ENCODE measurements around the gene RGCC. TPM values are rescaled to one million over a fixed set of nuclear protein-coding genes. Genes with fewer than 3 reads are reported as not detected.

The RGCC gene
- total RNA-seq, 1 donor from 2014 or later = not detected

GRCh38 chr13:41411522-41411921 lies 45.8 kb upstream of the RGCC start:
- Mint-ChIP-seq H3K4me1 (ENCODE audit: low read depth) (no peaks in the 10 kb centered on the region), H3K9me3 (ENCODE audit: low read depth) (no peaks in the 10 kb centered on the region), H3K4me3 (ENCODE audit: low read depth) (no peak overlapping the region), H3K36me3 (ENCODE audit: insufficient read depth) (no peaks in the 10 kb centered on the region), H3K27ac (no peak overlapping the region), H3K27me3 (peaks cover 7% of the 10 kb centered on the region)
- no peak for TF ChIP-seq CTCF (IDR thresholded peaks at IDR 0.05; ENCODE audit: unreplicated experiment)
- no peak for DNase-seq (ENCODE audit: low spot score, unreplicated experiment)

GRCh38 chr13:41413872-41414271 lies 43.5 kb upstream of the RGCC start:
- Mint-ChIP-seq H3K9me3 (ENCODE audit: low read depth) (peaks cover 3% of the 10 kb centered on the region), H3K4me3 (ENCODE audit: low read depth) (no peak overlapping the region), H3K27ac (no peak overlapping the region), H3K4me1 (ENCODE audit: low read depth) (no peaks in the 10 kb centered on the region), H3K36me3 (ENCODE audit: insufficient read depth) (no peaks in the 10 kb centered on the region), H3K27me3 (peaks cover 6% of the 10 kb centered on the region)
- no peak for TF ChIP-seq CTCF (IDR thresholded peaks at IDR 0.05; ENCODE audit: unreplicated experiment)
- no peak for DNase-seq (ENCODE audit: low spot score, unreplicated experiment)

GRCh38 chr13:41416276-41416675 lies 41.1 kb upstream of the RGCC start:
- TF ChIP-seq CTCF (IDR thresholded peaks at IDR 0.05; ENCODE audit: unreplicated experiment) = no peak
- Mint-ChIP-seq H3K4me3 (ENCODE audit: low read depth) (no peak overlapping the region), H3K27me3 (peaks cover 3% of the 10 kb centered on the region), H3K9me3 (ENCODE audit: low read depth) (peaks cover 3% of the 10 kb centered on the region), H3K36me3 (ENCODE audit: insufficient read depth) (no peaks in the 10 kb centered on the region), H3K27ac (no peak overlapping the region), H3K4me1 (ENCODE audit: low read depth) (no peaks in the 10 kb centered on the region)
- DNase-seq (ENCODE audit: low spot score, unreplicated experiment) = no peak

GRCh38 chr13:41418027-41418426 lies 39.3 kb upstream of the RGCC start:
- TF ChIP-seq CTCF (IDR thresholded peaks at IDR 0.05; ENCODE audit: unreplicated experiment) = no peak
- Mint-ChIP-seq H3K27me3 (peaks cover 3% of the 10 kb centered on the region), H3K4me3 (ENCODE audit: low read depth) (no peak overlapping the region), H3K27ac (peak overlapping the region; percentile 59), H3K9me3 (ENCODE audit: low read depth) (peaks cover 3% of the 10 kb centered on the region), H3K4me1 (ENCODE audit: low read depth) (peaks cover 1% of the 10 kb centered on the region), H3K36me3 (ENCODE audit: insufficient read depth) (no peaks in the 10 kb centered on the region)
- DNase-seq (ENCODE audit: low spot score, unreplicated experiment) = no peak

- DNase-seq (ENCODE audit: low spot score, unreplicated experiment) = no peak
- peaks cover 1% of the 10 kb centered on the region for H3K4me1 Mint-ChIP-seq (ENCODE audit: low read depth)
- no peak overlapping the region for H3K4me3 Mint-ChIP-seq (ENCODE audit: low read depth)
- peaks cover 3% of the 10 kb centered on the region for H3K27me3 Mint-ChIP-seq
- TF ChIP-seq CTCF (IDR thresholded peaks at IDR 0.05; ENCODE audit: unreplicated experiment) = no peak
- no peak overlapping the region for H3K27ac Mint-ChIP-seq
- H3K9me3 Mint-ChIP-seq (ENCODE audit: low read depth) = peaks cover 3% of the 10 kb centered on the region
- no peaks in the 10 kb centered on the region for H3K36me3 Mint-ChIP-seq (ENCODE audit: insufficient read depth)
Measured at GRCh38 chr13:41418731-41419130, 38.6 kb upstream of the RGCC start.
